HepG2 (cell line): ENCODE measurements around the gene FAM50A. TPM values are rescaled to one million over a fixed set of nuclear protein-coding genes. Genes with fewer than 3 reads are reported as not detected.

Experiments
- ATAC-seq: fragments of 200-7000 bp; cut with Tn5 transposase; 3 replicates; pipeline ENCODE4 v1.9.1; 2020; ENCODE audit warnings: mild to moderate bottlenecking, moderate library complexity
- BruUV-seq: library from RNA; stranded (reverse); fragments of 400-500 nt; replicated peaks from 2 replicates; lab custom pipeline; 2021; lab: Mats Ljungman, UMichigan
- CTCF ChIA-PET: fragments of 300-600 bp; formaldehyde crosslinking; extraction: SDS; loops from one replicate; lab custom pipeline; 2021; ENCODE audit warnings: low total read pairs, inconsistent platforms, low intra/inter-chr PET ratio; lab: Yijun Ruan, JAX
- POLR2A ChIA-PET: fragments of 350-600 bp; sonication (Branson Sonifier 250); formaldehyde crosslinking; loops from one replicate; lab custom pipeline; 2020; ENCODE audit warnings: antibody characterized with exemption, inconsistent platforms; lab: Yijun Ruan, JAX
- DNase-seq: peaks from one replicate; pipeline ENCODE4 v3.0.0-alpha.2; 2015; ENCODE audit warnings: low spot score
- FAIRE-seq: peaks from 3 replicates; lab custom pipeline; 2011; peaks lifted over from hg19 to GRCh38; lab: Jason Lieb, UNC
- H2AFZ ChIP-seq: one replicate; pipeline ENCODE4 v1.6.1; 2011; ENCODE audit warnings: low read length, inconsistent platforms
- H3K27ac ChIP-seq: fragments of 300-600 bp; 3 replicates; pipeline ENCODE4 v1.8.0; 2011; ENCODE audit warnings: mixed run types, mild to moderate bottlenecking, mixed read lengths, low read length, inconsistent platforms; ENCODE audit not compliant: insufficient read depth; ENCODE audit errors: extremely low read length
- H3K27me3 ChIP-seq, 2 experiments: fragments of 200-600 bp in 1 of 2; 2 replicates in 1 of 2; 3 replicates in 1 of 2; pipeline versions ENCODE4 v1.6.0 to v1.8.0; 2011; ENCODE audit warnings: low read length in 2 of 2, mild to moderate bottlenecking in 2 of 2, moderate library complexity in 2 of 2, inconsistent platforms in 1 of 2; ENCODE audit not compliant: insufficient read depth in 2 of 2, control insufficient read depth in 1 of 2
- H3K36me3 ChIP-seq, 2 experiments: fragments of 200-600 bp in 1 of 2; replicated peaks in 1 of 2; 2 replicates in 1 of 2; 3 replicates in 1 of 2; pipeline versions ENCODE4 v1.5.1 to v1.8.0; 2011; ENCODE audit warnings: low read length in 2 of 2, inconsistent platforms in 1 of 2; ENCODE audit not compliant: insufficient read depth in 2 of 2, control insufficient read depth in 1 of 2
- H3K4me1 ChIP-seq: 2 replicates; pipeline ENCODE4 v1.5.1; 2012; ENCODE audit warnings: low read length, inconsistent platforms; ENCODE audit not compliant: insufficient read depth
- H3K4me2 ChIP-seq: 2 replicates; pipeline ENCODE4 v1.6.0; 2011; ENCODE audit warnings: low read depth, low read length, inconsistent platforms
- H3K4me3 ChIP-seq, 3 experiments: fragments of 200-600 bp in 1 of 3; sonication (generic), shearing (Covaris generic) in 1 of 3; replicated peaks in 1 of 3; 2 replicates each; pipeline ENCODE4 v1.5.1; 2011 to 2016; ENCODE audit warnings: low read length in 3 of 3, inconsistent platforms in 2 of 3, low read depth in 2 of 3, mild to moderate bottlenecking in 2 of 3, control low read depth in 1 of 3, mixed read lengths in 1 of 3; ENCODE audit not compliant: insufficient read depth in 1 of 3
- H3K79me2 ChIP-seq: one replicate; pipeline ENCODE4 v1.6.1; 2011; ENCODE audit warnings: low read length, inconsistent platforms; ENCODE audit not compliant: insufficient read depth
- H3K9ac ChIP-seq: 2 replicates; pipeline ENCODE4 v1.6.0; 2011; ENCODE audit warnings: mild to moderate bottlenecking, low read depth, low read length, inconsistent platforms; ENCODE audit not compliant: insufficient read depth
- H3K9me3 ChIP-seq: 2 replicates; pipeline ENCODE4 v1.5.1; 2012; ENCODE audit warnings: mild to moderate bottlenecking, low read length
- H4K20me1 ChIP-seq: 2 replicates; pipeline ENCODE4 v1.6.0; 2011; ENCODE audit warnings: inconsistent platforms, mild to moderate bottlenecking, low read length, moderate library complexity; ENCODE audit not compliant: insufficient read depth
- ARID4A ChIP-seq: sonication (generic); formaldehyde crosslinking; IDR thresholded peaks from 2 replicates; pipeline ENCODE4 v1.5.0; 2020; ENCODE audit warnings: mild to moderate bottlenecking, missing genetic modification reagents, borderline replicate concordance
- BHLHE40 ChIP-seq: IDR thresholded peaks from 2 replicates; pipeline ENCODE4 v1.6.1; 2011; ENCODE audit warnings: low read length, improper control_type of control experiment
- EP300 ChIP-seq, 3 experiments: sonication (generic) in 1 of 3; formaldehyde crosslinking in 1 of 3; IDR thresholded peaks; 2 replicates each; pipeline versions ENCODE4 v1.5.1 to v1.6.1; 2011 to 2020; ENCODE audit warnings: low read depth in 2 of 3, low read length in 2 of 3, borderline replicate concordance in 1 of 3, improper control_type of control experiment in 1 of 3, mild to moderate bottlenecking in 1 of 3, missing genetic modification reagents in 1 of 3, moderate library complexity in 1 of 3
- SAP130 ChIP-seq: IDR thresholded peaks from 2 replicates; pipeline ENCODE4 v1.6.1; 2016; ENCODE audit warnings: low read depth
- ZNF616 ChIP-seq: sonication (generic); formaldehyde crosslinking; IDR thresholded peaks from 2 replicates; pipeline ENCODE4 v1.5.0; 2020; ENCODE audit warnings: low read depth, mild to moderate bottlenecking, missing genetic modification reagents
- ZSCAN20 ChIP-seq: sonication (generic); formaldehyde crosslinking; IDR thresholded peaks from 2 replicates; pipeline ENCODE4 v1.4.0; 2020; ENCODE audit warnings: missing genetic modification reagents, mild to moderate bottlenecking, borderline replicate concordance
- WGBS: methylation state at CpG from one replicate; pipeline ENCODE4 v1.1.6; 2017; ENCODE audit warnings: low lambda C conversion rate; 5-methylcytosine and 5-hydroxymethylcytosine counted together
- in situ Hi-C: cut with HindIII; loops from 2 replicates; pipeline ENCODE4 v1.10.0; 2017; ENCODE audit warnings: low pct_unique_long_range_greater_than_20kb; ENCODE audit not compliant: extremely low pct_ligation_motif_present
- intact Hi-C: fragments of 100-400 bp; cut with micrococcal nuclease; formaldehyde crosslinking; loops from one replicate; pipeline ENCODE4 v1.10.0; 2022; ENCODE audit not compliant: unreplicated experiment
- polyA plus RNA-seq, 8 experiments: library from polyadenylated mRNA; depleted of rRNA in 3 of 8; stranded (reverse) in 7 of 8; unstranded in 1 of 8; fragments of >200 nt; fragmentation: Illumina TruSeq in 4 of 8; extraction: Trizol in 4 of 8; gene quantifications; 2 replicates each; pipeline versions ENCODE4 v1.2.1 to v1.2.3, GENCODE V29; 2011 to 2016; ENCODE audit warnings: low read depth in 4 of 8, missing spikeins in 1 of 8, mixed read lengths in 1 of 8; ENCODE audit not compliant: insufficient read depth in 1 of 8
- total RNA-seq, 5 experiments: library from RNA; depleted of rRNA; stranded (reverse); fragments of >200 nt; fragmentation: Illumina TruSeq; extraction: Trizol; gene quantifications; 2 replicates each; pipeline ENCODE4 v1.2.3, GENCODE V29; 2016; ENCODE audit warnings: low read depth in 1 of 5
- TF ChIP-seq, protein P1 (sequence below): sonication (generic); formaldehyde crosslinking; IDR thresholded peaks from 2 replicates; pipeline ENCODE4 v1.4.0; 2020; ENCODE audit warnings: missing genetic modification reagents

The FAM50A gene
- total and polyA plus RNA-seq, 2 of the 13 experiments (the other 11 are each of a cell fraction or from before 2014, with no cell fraction given): 30.7 to 40.7 TPM

- no peak for TF ChIP-seq ZNF616 (CRISPR knock-in tag)
Observed at GRCh38 chrX:154450312-154450711, 6.4 kb downstream of the FAM50A start (continued).

- no peak overlapping the region for H2AFZ ChIP-seq
- POLR2A ChIA-PET: no interaction called here
- CTCF ChIA-PET: no interaction called here
- H3K4me1 ChIP-seq: no peaks in the 10 kb centered on the region
- 96% methylated on average over 9 of the region's 9 CpGs for WGBS
- no peaks in the 10 kb centered on the region for H3K9me3 ChIP-seq
- no peak overlapping the region for H3K4me3 ChIP-seq
- DNase-seq (no peak), FAIRE-seq (no peak), ATAC-seq (no peak)
- H3K4me2 ChIP-seq: no peak overlapping the region
- no peaks in the 10 kb centered on the region for H3K79me2 ChIP-seq
- no peak overlapping the region for H3K27ac ChIP-seq
- H3K27me3 ChIP-seq: no peaks in the 10 kb centered on the region
- no peak for TF ChIP-seq EP300 (IDR thresholded peaks at IDR 0.05; ENCODE audit: low read depth in 2 of 2, low read length in 2 of 2)
- TF ChIP-seq EP300 (CRISPR knock-in tag; IDR thresholded peaks at IDR 0.05; ENCODE audit: borderline replicate concordance): no peak
- H3K36me3 ChIP-seq: no peaks in the 10 kb centered on the region
- in situ Hi-C loops (no loop called here), intact Hi-C loops (no loop called here)
- BruUV-seq: no TSS peak
- H3K9ac ChIP-seq: no peak overlapping the region
- H4K20me1 ChIP-seq: no peaks in the 10 kb centered on the region
Observed at GRCh38 chrX:154452823-154453222, 8.9 kb downstream of the FAM50A start.

- WGBS: 6% methylated on average over 17 of the region's 65 CpGs
- in situ Hi-C loops (no loop called here), intact Hi-C loops (no loop called here)
- Histone ChIP-seq H3K36me3 (peaks cover 0 to 3% of the 10 kb centered on the region in 2 experiments; a peak in 3 of 5 replicates), H3K27me3 (no peaks in the 10 kb centered on the region), H3K27ac (no peak overlapping the region), H3K4me1 (0 out of 2 replicates have a peak, but pooled peaks cover 4% of the 10 kb centered on the region), H3K9me3 (no peaks in the 10 kb centered on the region), H2AFZ (no peak overlapping the region), H3K79me2 (peaks cover 9% of the 10 kb centered on the region), H3K4me2 (peak overlapping the region; percentile 73), H4K20me1 (no peaks in the 10 kb centered on the region), H3K4me3 (peak overlapping the region; percentile 16 to 87 (median 79); a peak in 5 of 6 replicates), H3K9ac (peak overlapping the region; percentile 74)
- POLR2A ChIA-PET: interaction anchor here (0.6 to 1.4 kb wide), 5 partner anchors 29 to 87 kb away, joined by 3 to 6 read pairs (median 4); partner anchors contain the start of genes ATP6AP1, RPL10 and SLC10A3
- ATAC-seq (peak; percentile 47), FAIRE-seq (no peak), DNase-seq (no peak)
- BruUV-seq: no TSS peak
- CTCF ChIA-PET: no interaction called here
- TF ChIP-seq, protein P1, sequence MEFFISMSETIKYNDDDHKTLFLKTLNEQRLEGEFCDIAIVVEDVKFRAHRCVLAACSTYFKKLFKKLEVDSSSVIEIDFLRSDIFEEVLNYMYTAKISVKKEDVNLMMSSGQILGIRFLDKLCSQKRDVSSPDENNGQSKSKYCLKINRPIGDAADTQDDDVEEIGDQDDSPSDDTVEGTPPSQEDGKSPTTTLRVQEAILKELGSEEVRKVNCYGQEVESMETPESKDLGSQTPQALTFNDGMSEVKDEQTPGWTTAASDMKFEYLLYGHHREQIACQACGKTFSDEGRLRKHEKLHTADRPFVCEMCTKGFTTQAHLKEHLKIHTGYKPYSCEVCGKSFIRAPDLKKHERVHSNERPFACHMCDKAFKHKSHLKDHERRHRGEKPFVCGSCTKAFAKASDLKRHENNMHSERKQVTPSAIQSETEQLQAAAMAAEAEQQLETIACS: peak; percentile 86
- TF ChIP-seq ZSCAN20 (CRISPR knock-in tag): no peak
- TF ChIP-seq BHLHE40: peak; percentile 34; the same call in 1 of the 2 replicates
- peak; percentile 22; the same call in 1 of the 2 replicates for TF ChIP-seq SAP130 (CRISPR knock-in tag)
- 0 out of 2 replicates have a peak, but pooled peaks have one; percentile 5 for TF ChIP-seq ARID4A (CRISPR knock-in tag)
Observed at GRCh38 chrX:154457491-154458115, 13.7 kb downstream of the FAM50A start.
